ENCODE results near the gene UQCC2.

Gene UQCC2

GRCh38 chr6:33744001-33744848, 32.7 kb upstream of the UQCC2 start:
- DNase-seq = peak; percentile 51

DNA sequence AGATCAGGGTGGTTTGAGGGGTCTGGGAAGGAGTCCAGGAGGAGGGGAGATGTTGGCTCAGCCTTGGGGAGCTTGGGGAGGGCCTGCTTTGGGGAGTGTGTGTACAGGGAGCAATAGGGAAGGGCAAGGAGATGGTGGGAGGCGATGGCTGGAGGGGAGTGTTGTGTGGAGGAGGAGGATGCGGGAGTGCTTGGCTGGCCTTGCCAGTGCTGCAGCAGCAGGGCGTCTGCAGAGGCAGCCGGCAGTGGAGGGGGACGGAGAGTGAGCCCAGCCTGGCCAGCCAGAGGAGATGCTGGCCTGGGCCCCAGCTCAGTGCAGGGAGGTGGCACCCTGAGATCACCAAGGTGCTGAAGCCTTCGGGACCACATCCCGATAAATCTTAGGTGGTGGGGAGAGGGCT, 31.3 kb upstream of the UQCC2 start:
- DNase-seq = no peak

GRCh38 chr6:33742092-33742491, 30.6 kb upstream of the UQCC2 start:
- no peak for DNase-seq

- no peak for DNase-seq
Measured at GRCh38 chr6:33740794-33741193, 29.3 kb upstream of the UQCC2 start.

DNA sequence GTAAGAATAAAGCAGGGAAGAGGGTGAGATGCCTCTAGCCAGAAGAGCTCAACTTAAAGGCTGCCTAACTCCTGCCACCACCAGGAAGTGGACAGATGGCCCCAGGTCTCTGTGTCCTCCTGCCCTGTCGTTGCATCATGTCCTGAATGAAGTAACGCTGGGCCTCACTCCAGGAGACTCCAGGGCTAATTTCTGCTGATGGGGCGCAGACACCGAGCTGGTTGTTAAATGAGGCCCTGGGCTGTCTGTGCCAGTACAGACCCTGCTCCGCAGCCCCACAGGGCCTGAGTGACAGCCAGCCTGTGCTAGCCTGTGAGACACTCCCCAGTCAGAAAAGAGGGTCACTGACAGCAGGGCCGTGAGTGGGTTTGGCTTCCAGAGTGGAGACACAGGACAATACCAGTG, 28.7 kb upstream of the UQCC2 start:
- no peak for DNase-seq

GRCh38 chr6:33739571-33739970, 28.1 kb upstream of the UQCC2 start:
- no peak for DNase-seq

GRCh38 chr6:33738879-33739278, 27.4 kb upstream of the UQCC2 start:
- DNase-seq = no peak

DNA sequence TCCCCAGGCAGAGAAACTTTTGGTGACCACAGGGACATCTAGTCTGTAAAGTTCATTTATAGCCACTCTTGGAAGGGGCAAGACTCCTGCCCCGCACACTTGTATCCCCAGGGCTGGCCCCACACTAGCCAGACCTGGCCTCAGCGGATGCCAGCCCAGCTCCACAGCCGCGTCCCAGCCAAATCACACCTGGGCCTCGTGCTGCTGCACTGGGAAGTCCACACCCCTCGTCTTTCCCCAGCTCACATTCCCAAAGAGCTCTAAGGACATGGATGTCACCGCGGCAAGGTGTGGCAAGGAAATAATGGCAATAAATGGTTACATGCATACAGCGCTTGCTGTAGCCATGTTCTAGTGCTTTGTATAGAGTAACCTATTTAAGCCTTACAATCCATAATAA, 26.7 kb upstream of the UQCC2 start:
- no peak for DNase-seq

DNA sequence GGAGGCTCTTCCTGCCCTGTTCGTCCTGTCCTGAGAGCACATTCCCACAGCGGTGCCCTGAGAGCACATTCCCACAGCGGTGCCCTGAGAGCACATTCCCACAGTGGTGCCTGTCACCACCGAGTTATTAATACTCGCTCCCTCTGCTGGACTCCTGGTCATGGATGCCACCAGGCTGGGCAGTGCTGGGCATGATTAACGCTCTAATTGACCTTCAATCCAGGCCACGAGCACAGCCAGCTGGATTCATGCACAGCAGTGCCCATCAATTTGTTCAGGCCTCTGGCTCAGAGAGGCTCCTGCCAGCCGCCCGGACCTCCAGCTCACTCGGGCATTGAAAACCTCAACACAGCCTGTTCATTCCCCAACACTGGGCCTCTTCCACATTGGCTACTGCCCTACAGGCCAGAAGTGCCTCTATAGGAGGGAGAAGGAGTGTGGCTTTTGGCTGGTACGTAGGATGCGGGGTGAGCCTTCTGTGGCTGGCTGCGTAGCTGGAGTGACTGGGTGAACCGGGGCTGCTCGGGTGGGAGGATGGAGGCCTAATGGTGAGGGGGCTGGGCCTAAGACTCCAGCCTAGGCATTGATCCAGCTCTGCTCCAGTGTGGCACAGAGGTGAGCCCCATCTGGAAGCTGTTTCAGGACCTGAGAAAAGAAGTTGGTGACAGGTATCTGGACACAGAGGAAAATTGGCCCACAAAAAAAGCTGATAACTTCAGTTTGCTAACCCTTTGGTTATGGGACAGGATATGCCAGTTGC, 25.9 kb upstream of the UQCC2 start:
- DNase-seq = no peak

GRCh38 chr6:33735216-33735615, 23.7 kb upstream of the UQCC2 start:
- DNase-seq = no peak

- DNase-seq = no peak
Measured at GRCh38 chr6:33733709-33734007, 22.2 kb upstream of the UQCC2 start.

GRCh38 chr6:33732817-33733708, 21.6 kb upstream of the UQCC2 start:
- DNase-seq = no peak

DNA sequence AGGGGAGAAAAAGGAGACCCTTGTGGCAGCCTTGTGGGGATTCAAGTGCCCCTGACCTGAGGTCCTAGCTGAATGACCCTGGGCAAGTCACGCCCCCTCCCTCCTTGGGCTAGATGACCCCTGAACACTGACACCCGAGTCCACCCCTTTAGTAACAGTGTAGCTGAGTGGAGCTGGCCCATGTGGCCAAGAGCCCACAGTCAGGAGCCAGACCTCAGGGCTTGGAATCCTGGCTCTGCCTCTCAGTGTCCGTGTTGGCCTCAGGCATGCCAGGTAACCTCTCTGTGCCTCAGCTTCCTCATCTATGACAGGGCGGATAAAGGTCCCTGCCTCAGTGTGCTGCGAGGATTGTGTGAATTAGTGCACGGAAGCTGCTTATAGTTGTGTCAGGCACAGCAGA, 20.9 kb upstream of the UQCC2 start:
- no peak for DNase-seq

GRCh38 chr6:33731751-33732282, 20.3 kb upstream of the UQCC2 start:
- DNase-seq = no peak

GRCh38 chr6:33731035-33731434, 19.5 kb upstream of the UQCC2 start:
- DNase-seq = no peak

DNA sequence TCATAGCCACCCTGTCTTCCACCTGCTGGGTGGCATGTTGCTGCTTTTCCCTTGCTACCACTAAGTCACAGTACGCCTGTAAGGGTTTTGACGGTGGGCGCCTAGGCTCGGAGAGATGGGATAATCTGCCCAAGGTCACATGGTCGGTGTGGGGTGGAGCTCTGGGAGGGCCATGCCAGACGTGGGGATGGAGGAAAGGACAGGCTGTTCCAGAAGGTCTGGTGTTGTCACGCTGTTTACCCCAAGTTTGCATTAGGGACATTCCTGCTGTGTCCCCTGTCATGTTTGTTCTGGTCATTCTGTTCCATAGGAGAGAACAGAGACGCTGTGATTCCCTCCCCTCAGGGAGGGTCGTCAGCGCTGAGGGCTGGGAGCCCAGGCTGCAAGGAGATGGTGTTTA, 19.1 kb upstream of the UQCC2 start:
- DNase-seq = no peak

DNA sequence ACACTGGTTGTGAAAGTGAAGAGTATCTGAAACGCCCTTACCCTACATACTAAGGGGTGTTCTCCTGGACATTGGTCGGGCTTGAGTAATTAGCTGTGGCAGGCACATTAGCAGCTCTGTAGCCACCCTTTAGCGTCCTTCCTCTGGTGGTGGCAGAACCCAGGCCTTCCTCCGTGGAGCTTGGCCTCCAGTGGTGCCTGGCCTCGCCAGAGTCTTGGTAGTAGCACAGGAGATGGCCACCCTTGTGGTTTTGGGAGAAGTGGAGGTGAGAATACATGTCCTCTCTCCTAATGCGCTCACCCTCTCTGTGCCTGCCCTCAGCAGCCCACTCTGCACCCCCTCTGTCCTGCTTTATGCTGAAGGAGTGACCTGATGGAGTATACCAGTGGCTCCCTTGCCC, 17.6 kb upstream of the UQCC2 start:
- DNase-seq = no peak

GRCh38 chr6:33728438-33728837, 16.9 kb upstream of the UQCC2 start:
- DNase-seq = no peak

- DNase-seq = no peak
Measured at GRCh38 chr6:33727932-33728331, 16.4 kb upstream of the UQCC2 start.

DNA sequence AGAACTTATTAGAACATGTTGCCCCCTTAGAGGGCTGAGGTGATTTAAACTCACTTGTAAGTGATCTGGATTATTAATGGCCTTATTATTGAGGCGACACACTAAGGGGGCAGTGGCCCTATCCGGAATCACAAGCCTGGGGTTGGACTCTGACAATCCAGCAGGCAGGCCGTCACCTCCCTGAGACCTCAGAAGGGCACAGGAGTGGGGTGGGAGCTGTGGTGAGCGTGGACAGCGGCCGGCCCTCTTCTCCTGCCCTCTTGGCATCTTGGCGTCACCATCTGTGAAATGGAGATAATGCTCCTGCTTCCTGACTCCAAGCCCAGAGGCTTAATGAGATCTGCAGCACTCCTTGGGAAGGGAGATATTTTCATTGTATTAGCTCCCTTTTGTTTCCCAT, 15.6 kb upstream of the UQCC2 start:
- DNase-seq = no peak

DNA sequence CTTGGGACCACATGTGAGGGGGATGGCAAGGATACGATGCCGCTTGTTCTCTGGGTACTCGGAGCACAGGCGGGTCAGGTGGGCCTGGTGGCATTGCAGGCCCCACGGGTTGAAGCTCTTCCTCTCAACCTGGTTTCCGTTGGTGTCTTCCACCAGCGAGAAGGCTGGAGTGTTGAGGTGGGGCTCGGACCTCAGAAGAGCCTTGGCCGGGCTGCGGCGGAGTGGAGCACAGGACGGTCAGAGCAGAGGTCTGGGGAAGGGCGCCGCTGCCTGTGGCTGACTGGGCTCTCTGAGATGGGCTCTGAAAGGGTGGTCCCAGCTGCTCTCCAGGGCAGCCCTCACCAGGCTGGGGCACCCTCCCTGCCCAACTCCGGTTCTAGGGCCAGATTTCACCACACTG, 15.2 kb upstream of the UQCC2 start:
- no peak for DNase-seq

GRCh38 chr6:33725891-33726673, 14.6 kb upstream of the UQCC2 start:
- no peak for DNase-seq

- DNase-seq = no peak
Measured at GRCh38 chr6:33725222-33725621, 13.7 kb upstream of the UQCC2 start.
